ENCODE results near the gene RPL38. TPM values are rescaled to one million over a fixed set of nuclear protein-coding genes. Genes with fewer than 3 reads are reported as not detected.

RPL38 gene
- total and polyA plus RNA-seq, 2 of the 4 experiments (the other 2 are of a cell fraction), result 111 to 527 TPM

- in situ Hi-C loops (cut with MboI; ENCODE audit: low sequenced_read_pairs) (no loop called here), intact Hi-C loops (cut with micrococcal nuclease) (no loop called here), dilution Hi-C loops (cut with HindIII; ENCODE audit: low sequenced_read_pairs, unreplicated experiment) (no loop called here)
- BruUV-seq (replicated peaks), result no TSS peak
- Histone ChIP-seq H3K14ac (replicated peaks; ENCODE audit: low read depth, low read length) (no peak overlapping the region), H2BK120ac (ENCODE audit: low read depth, low read length) (no peak overlapping the region), H2AK9ac (replicated peaks; ENCODE audit: low read depth, low read length, poor library complexity) (no peak overlapping the region), H3K4me1 (ENCODE audit: control insufficient read depth, insufficient read depth, low read length) (no peaks in the 10 kb centered on the region), H4K91ac (ENCODE audit: insufficient read depth, low read depth, low read length) (no peak overlapping the region), H3K4me2 (ENCODE audit: low read depth, low read length) (no peak overlapping the region), H3K9ac (ENCODE audit: low read depth, low read length) (no peak overlapping the region), H3K27ac (ENCODE audit: insufficient read depth, low read length) (no peak overlapping the region), H4K5ac (ENCODE audit: low read depth, low read length) (no peak overlapping the region), H2BK20ac (ENCODE audit: low read depth, low read length) (no peak overlapping the region), H2AFZ (replicated peaks; ENCODE audit: low read length, poor library complexity) (no peak overlapping the region), H4K8ac (ENCODE audit: low read depth in 2 of 2, low read length in 2 of 2) (no peak overlapping the region), H3K27me3 (ENCODE audit: control insufficient read depth, insufficient read depth, low read length) (no peaks in the 10 kb centered on the region), H3K18ac (ENCODE audit: low read depth, low read length) (no peak overlapping the region), H3K56ac (ENCODE audit: extremely low read depth, insufficient read depth, low read length) (no peak overlapping the region), H3K79me1 (ENCODE audit: low read depth in 1 of 2, low read length in 2 of 2) (no peaks in the 10 kb centered on the region), H2AK5ac (ENCODE audit: low read depth, low read length) (no peak overlapping the region), H3K36me3 (ENCODE audit: control insufficient read depth, insufficient read depth, low read length) (no peaks in the 10 kb centered on the region), H3K23ac (ENCODE audit: low read depth, low read length) (no peak overlapping the region), H3K9me3 (ENCODE audit: control insufficient read depth, insufficient read depth, low read length) (peaks cover 20% of the 10 kb centered on the region), H3K9me1 (ENCODE audit: insufficient read depth, low read length) (no peaks in the 10 kb centered on the region), H3K4ac (ENCODE audit: low read depth, low read length) (no peak overlapping the region), H3K4me3 (ENCODE audit: insufficient read depth, low read depth, low read length) (no peak overlapping the region), H2BK15ac (ENCODE audit: low read depth, low read length) (no peak overlapping the region), H4K20me1 (ENCODE audit: insufficient read depth, low read length) (no peaks in the 10 kb centered on the region), H2BK5ac (ENCODE audit: low read depth, low read length, poor library complexity, severe bottlenecking) (no peak overlapping the region)
- POLR2A ChIA-PET (ENCODE audit: unreplicated experiment), result no interaction called here
- TF ChIP-seq BHLHE40 (IDR thresholded peaks at IDR 0.05; ENCODE audit: low read depth, low read length) (no peak), MAFK (IDR thresholded peaks at IDR 0.05; ENCODE audit: low read depth, low read length) (no peak)
- CTCF ChIA-PET, result no interaction called here
- WGBS, 2 experiments (ENCODE audit: extremely low coverage in 2 of 2, insufficient read length in 1 of 2), result 80% methylated on average over 2 of the region's 5 CpGs; no CpG with 5 or more reads in 1 of the 2 experiments
- DNase-seq, result no peak
- no peak for ATAC-seq (ENCODE audit: low read depth)
Measured at GRCh38 chr17:74159226-74159840, 44.1 kb upstream of the RPL38 start.
